SU-DHL-6 (cell line): Measurements from ENCODE around the gene RNU1-2.
"Not testable (repeated sequence)": the region's sequence is repeated elsewhere in the genome, so short reads cannot be mapped to it uniquely, and the experiment has no call there.

Source experiments
- H2AFZ ChIP-seq: fragments of 200-600 bp; sonication (generic); 2 replicates; pipeline ENCODE4 v1.6.1; 2014; ENCODE audit warnings: low read depth, mild to moderate bottlenecking, moderate library complexity, mixed read lengths, antibody characterized with exemption, low read length; ENCODE audit not compliant: severe bottlenecking
- H3F3A ChIP-seq: fragments of 200-600 bp; shearing (Covaris generic); 2 replicates; pipeline ENCODE4 v1.6.0; 2016; ENCODE audit warnings: antibody characterized with exemption, mild to moderate bottlenecking; ENCODE audit not compliant: insufficient read depth
- H3K27ac ChIP-seq: fragments of 200-600 bp; sonication (generic); 2 replicates; pipeline ENCODE4 v1.5.1; 2016; ENCODE audit warnings: low read depth, mild to moderate bottlenecking, low read length, moderate library complexity, mixed read lengths
- H3K27me3 ChIP-seq: fragments of 200-600 bp; sonication (generic), shearing (Covaris generic); 2 replicates; pipeline ENCODE4 v1.6.0; 2014; ENCODE audit warnings: mild to moderate bottlenecking, low read length
- H3K36me3 ChIP-seq: fragments of 200-600 bp; sonication (generic); 2 replicates; pipeline ENCODE4 v1.6.1; 2014; ENCODE audit warnings: mild to moderate bottlenecking, low read length, mixed read lengths
- H3K4me2 ChIP-seq: fragments of 300-600, 200-600 bp; shearing (Covaris generic), sonication (generic); 2 replicates; pipeline ENCODE4 v1.6.0; 2014; ENCODE audit warnings: low read length, low read depth, mild to moderate bottlenecking; ENCODE audit not compliant: poor library complexity, severe bottlenecking
- H3K4me3 ChIP-seq: fragments of 200-600 bp; sonication (generic); 2 replicates; pipeline ENCODE4 v1.5.1; 2014; ENCODE audit warnings: antibody characterized with exemption, low read length, mild to moderate bottlenecking, mixed read lengths; ENCODE audit not compliant: insufficient read depth, poor library complexity, severe bottlenecking
- H3K79me2 ChIP-seq: fragments of 200-600 bp; sonication (generic); 2 replicates; pipeline ENCODE4 v1.6.1; 2014; ENCODE audit warnings: mild to moderate bottlenecking, low read length, moderate library complexity; ENCODE audit not compliant: insufficient read depth
- H3K9ac ChIP-seq: fragments of 200-600 bp; sonication (generic); 2 replicates; pipeline ENCODE4 v1.7.0; 2014; ENCODE audit warnings: mild to moderate bottlenecking, low read length
- H3K9me2 ChIP-seq: fragments of 200-600 bp; sonication (generic); replicated peaks from 2 replicates; pipeline ENCODE4 v1.6.1; 2014; ENCODE audit warnings: low read length; ENCODE audit not compliant: insufficient read depth
- H3K9me3 ChIP-seq: fragments of 200-600 bp; sonication (generic); 2 replicates; pipeline ENCODE4 v1.6.1; 2014; ENCODE audit warnings: low read length, mixed read lengths; ENCODE audit not compliant: insufficient read depth
- H4K20me1 ChIP-seq: fragments of 200-600 bp; sonication (generic); 2 replicates; pipeline ENCODE4 v1.6.1; 2014; ENCODE audit warnings: low read depth, mild to moderate bottlenecking, antibody characterized with exemption, low read length, moderate library complexity, mixed read lengths
- EZH2phosphoT487 ChIP-seq: fragments of 200-600 bp; sonication (generic), shearing (Covaris generic); conservative IDR thresholded peaks from 2 replicates; pipeline ENCODE4 v1.6.1; 2018; ENCODE audit warnings: mild to moderate bottlenecking, antibody characterized with exemption, low read length, moderate library complexity, mixed read lengths
- TF ChIP-seq, protein P1 (sequence below): fragments of 200-600 bp; sonication (generic); IDR thresholded peaks from one replicate; pipeline ENCODE4 v1.5.1; 2017; ENCODE audit warnings: antibody characterized with exemption, mild to moderate bottlenecking, low read length, moderate library complexity; ENCODE audit not compliant: insufficient read depth, poor library complexity, severe bottlenecking

Gene RNU1-2

DNA sequence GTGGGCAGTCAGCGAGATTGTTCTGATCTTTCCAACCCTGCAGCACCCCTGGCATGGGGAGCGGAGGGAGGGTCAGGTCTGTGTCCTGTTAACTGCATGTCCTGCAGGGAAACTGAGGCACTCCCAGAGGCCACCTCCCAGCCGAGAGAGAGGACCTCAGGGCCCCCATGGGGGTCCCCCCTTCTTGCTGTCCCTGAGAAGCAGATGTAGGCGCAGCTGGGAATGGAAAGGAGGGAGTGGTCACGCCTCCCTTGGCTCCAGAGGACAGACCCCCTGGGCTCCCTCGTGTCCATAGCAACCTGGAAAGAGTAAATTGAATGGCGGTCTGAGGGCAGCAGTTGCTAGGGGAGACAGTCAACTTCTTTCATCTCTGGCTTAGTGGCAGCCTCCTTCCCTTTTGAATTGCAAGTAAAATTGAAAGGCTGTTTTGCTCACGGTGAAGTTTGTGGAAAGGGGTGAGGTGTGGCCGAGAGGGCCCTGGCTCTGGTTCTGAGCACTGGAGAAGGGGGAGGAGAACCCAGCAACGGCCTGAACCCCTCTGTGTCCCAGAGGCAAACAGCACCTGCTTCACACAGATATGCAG is 30.8 kb downstream of the RNU1-2 start:
- no peak overlapping the region for H3K4me2 ChIP-seq

DNA sequence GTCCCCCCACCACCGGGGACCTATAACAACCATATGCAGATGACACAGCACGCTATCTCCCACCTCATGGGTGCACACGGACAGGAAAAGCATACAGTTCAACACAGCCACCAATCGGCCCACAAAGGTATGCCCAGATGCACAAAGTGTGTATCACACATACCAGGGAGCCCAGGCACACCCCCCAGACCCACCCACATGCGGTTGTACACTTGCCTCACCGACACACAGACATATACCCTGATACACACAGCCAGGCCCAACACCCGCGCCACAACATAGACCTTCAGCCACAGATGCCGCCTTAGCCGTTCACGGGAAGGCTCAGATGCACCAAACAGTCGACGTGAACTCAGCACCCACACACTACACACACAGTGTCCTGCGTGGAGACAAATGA is 31.5 kb downstream of the RNU1-2 start:
- TF ChIP-seq EZH2phosphoT487: no peak
- TF ChIP-seq, protein P1, sequence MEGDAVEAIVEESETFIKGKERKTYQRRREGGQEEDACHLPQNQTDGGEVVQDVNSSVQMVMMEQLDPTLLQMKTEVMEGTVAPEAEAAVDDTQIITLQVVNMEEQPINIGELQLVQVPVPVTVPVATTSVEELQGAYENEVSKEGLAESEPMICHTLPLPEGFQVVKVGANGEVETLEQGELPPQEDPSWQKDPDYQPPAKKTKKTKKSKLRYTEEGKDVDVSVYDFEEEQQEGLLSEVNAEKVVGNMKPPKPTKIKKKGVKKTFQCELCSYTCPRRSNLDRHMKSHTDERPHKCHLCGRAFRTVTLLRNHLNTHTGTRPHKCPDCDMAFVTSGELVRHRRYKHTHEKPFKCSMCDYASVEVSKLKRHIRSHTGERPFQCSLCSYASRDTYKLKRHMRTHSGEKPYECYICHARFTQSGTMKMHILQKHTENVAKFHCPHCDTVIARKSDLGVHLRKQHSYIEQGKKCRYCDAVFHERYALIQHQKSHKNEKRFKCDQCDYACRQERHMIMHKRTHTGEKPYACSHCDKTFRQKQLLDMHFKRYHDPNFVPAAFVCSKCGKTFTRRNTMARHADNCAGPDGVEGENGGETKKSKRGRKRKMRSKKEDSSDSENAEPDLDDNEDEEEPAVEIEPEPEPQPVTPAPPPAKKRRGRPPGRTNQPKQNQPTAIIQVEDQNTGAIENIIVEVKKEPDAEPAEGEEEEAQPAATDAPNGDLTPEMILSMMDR: no peak
- Histone ChIP-seq H3K79me2 (no peaks in the 10 kb centered on the region), H3K4me2 (no peak overlapping the region), H3K9me2 (no peaks in the 10 kb centered on the region), H3K36me3 (no peaks in the 10 kb centered on the region), H2AFZ (no peak overlapping the region), H3K27ac (no peak overlapping the region), H3K9ac (no peak overlapping the region), H3K27me3 (no peaks in the 10 kb centered on the region), H4K20me1 (no peaks in the 10 kb centered on the region), H3F3A (no peaks in the 10 kb centered on the region), H3K9me3 (no peaks in the 10 kb centered on the region), H3K4me3 (no peak overlapping the region)

More for the DNA sequence above, 30.8 kb downstream of the RNU1-2 start:
- Histone ChIP-seq H3K27me3 (no peaks in the 10 kb centered on the region), H3K9me3 (no peaks in the 10 kb centered on the region), H3K27ac (no peak overlapping the region), H2AFZ (no peak overlapping the region), H4K20me1 (no peaks in the 10 kb centered on the region), H3K9ac (no peak overlapping the region), H3K4me3 (no peak overlapping the region), H3K36me3 (no peaks in the 10 kb centered on the region), H3K79me2 (no peaks in the 10 kb centered on the region), H3F3A (no peaks in the 10 kb centered on the region), H3K9me2 (no peaks in the 10 kb centered on the region)
- TF ChIP-seq, protein P1: no peak
- TF ChIP-seq EZH2phosphoT487: no peak

DNA sequence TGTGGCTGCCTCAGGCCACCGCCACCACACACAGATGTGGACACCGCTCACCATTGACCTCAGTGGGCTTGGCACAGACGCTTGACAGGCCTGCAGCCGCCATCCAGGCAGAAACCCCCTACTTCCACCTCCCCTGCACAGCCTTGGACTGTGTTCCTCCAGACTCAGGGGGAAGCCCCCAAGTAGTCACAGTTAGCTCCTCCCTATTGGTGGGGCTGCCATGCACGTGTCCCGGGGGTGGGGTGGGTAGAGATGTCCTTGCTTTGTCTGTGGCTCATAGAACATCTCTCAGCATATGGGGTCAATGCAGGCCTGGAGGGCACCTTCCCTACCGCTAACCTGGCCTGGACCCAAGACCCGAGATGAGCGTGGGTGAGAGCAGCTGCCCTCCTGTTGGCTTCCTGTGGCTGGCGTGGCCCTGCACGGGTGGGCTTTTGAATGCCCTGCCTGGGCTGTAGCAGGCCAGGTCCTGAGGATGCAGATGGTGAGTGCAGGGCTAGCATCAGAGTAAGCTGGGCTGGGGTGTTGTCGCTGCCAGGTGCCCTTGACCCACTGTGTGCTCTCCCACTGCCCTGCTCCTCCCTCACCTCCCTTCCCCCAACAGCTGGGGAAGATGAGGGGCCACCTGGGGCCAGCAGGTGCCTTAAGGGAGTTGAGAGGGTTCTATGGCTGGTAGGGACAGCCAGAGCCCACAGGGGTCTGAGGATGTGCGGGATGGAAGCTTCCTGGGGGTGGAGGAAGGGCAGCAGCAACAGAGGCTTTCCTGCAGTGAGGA is 32.1 kb downstream of the RNU1-2 start:
- no peaks in the 10 kb centered on the region for H3F3A ChIP-seq

DNA sequence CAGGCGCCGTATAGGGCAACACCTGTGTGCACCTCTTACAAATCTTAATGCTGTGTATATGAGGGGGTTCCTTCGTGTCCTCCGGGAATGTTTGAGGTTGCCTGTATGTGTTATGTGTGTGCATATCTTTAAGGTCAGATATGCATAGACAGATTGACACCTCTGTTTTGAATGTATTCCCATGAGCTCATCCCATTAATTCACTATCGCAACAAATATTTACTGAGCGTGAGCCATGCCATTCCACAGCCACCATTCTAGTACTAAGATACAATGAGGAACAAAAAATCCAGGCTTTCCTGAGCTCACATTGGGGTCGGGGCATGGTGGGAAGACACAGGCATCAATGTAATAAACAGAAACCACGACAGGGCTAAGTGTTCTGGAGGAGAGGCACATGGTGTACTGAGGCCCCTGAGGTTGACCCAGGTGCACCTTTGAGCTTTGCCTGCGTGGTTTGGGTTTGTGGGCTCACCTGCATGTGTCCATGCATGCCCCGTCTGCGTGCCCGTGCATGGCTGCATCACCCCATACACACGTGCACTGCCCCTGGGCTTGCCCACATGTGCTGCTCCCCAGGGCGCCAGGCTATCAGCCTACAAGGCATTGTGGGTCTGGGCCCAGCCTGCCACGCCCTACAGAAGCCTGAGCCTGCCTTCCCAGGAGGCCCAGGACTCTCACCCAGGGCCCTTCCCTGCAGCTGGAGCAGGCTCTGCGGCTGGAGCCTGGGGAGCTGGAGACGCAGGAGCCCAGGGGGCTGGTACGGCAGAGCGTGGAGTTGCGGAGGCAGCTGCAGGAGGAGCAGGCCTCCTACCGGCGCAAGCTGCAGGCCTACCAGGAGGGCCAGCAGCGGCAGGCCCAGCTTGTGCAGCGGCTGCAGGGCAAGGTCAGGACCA is 33.6 kb downstream of the RNU1-2 start:
- not testable (repeated sequence) for H3K4me2 ChIP-seq, H3K9me2 ChIP-seq, H3K36me3 ChIP-seq, H3K79me2 ChIP-seq, H3K9me3 ChIP-seq, H3F3A ChIP-seq, H3K9ac ChIP-seq, H3K27ac ChIP-seq, H3K4me3 ChIP-seq, H4K20me1 ChIP-seq, H2AFZ ChIP-seq, H3K27me3 ChIP-seq

More for the DNA sequence above, 32.1 kb downstream of the RNU1-2 start:
- Histone ChIP-seq H3K27ac (no peak overlapping the region), H3K9me3 (no peaks in the 10 kb centered on the region), H3K36me3 (no peaks in the 10 kb centered on the region), H3K4me3 (no peak overlapping the region), H3K9ac (no peak overlapping the region), H3K27me3 (no peaks in the 10 kb centered on the region), H3K9me2 (no peaks in the 10 kb centered on the region), H4K20me1 (no peaks in the 10 kb centered on the region), H2AFZ (no peak overlapping the region), H3K79me2 (no peaks in the 10 kb centered on the region), H3K4me2 (no peak overlapping the region)
- TF ChIP-seq, protein P1: no peak
- no peak for TF ChIP-seq EZH2phosphoT487

DNA sequence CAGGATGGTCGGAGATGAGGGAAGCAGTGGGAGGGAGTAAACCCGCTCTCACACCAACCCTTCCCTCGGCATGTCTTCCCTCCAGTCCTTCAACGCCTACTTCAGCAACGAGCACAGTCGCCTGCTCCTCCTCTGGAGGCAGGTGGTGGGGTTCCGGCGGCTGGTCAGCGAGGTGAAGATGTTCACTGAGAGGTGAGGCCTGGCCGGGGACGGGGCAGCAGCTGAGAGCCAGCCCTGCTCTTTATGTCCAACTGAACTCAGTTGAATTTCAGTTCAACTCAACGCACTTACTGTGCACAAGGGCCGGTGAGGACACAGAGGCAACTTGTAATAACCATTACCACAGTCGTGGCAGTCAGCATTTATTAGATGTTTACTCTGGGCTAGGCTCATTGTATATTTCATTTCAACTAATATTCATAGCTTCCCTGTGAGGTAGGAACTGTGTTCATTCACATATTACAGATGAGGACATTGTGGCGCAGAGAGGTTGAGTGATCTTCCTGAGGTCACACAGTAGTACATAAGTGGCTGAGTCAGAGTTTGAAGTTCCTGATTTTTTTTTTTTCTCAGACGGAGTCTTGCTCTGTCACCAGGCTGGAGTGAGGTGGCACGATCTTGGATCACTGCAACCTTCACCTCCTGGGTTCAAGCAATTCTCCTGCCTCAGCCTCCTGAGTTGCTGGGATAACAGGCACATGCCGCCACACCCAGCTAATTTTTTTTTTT is 35.6 kb downstream of the RNU1-2 start:
- H3K79me2 ChIP-seq, H3K27me3 ChIP-seq, H3F3A ChIP-seq, H3K9ac ChIP-seq, H2AFZ ChIP-seq, H3K4me3 ChIP-seq, H3K9me2 ChIP-seq, H3K36me3 ChIP-seq, H3K9me3 ChIP-seq, H4K20me1 ChIP-seq, H3K27ac ChIP-seq, H3K4me2 ChIP-seq: not testable (repeated sequence)
